Subcutaneous adipose tissue (tissue), 4 donors: ENCODE data around the gene LCOR. TPM values are rescaled to one million over a fixed set of nuclear protein-coding genes. Genes with fewer than 3 reads are reported as not detected.

Source experiments
- CTCF ChIP-seq: fragments of 450-650 bp; IDR thresholded peaks from one replicate; pipeline ENCODE4 v1.5.1; 2016; ENCODE audit warnings: low read depth, mild to moderate bottlenecking, control low read depth, antibody characterized with exemption, moderate library complexity
- total RNA-seq, 4 donors: library from RNA; depleted of rRNA; stranded (reverse); fragments of >200 nt; gene quantifications; one replicate each; pipeline ENCODE4 v1.1.0, GENCODE V29; 2016

Gene LCOR
- total RNA-seq, 4 donors from 2014 or later: 23.6 to 45.2 (median 32.9) TPM

- TF ChIP-seq CTCF: no peak
Measured at GRCh38 chr10:97016728-97017473, 184.8 kb downstream of the LCOR start.

- TF ChIP-seq CTCF: no peak
Measured at GRCh38 chr10:97017474-97017903, 185.4 kb downstream of the LCOR start.

GRCh38 chr10:97018251-97019212 is 186.4 kb downstream of the LCOR start:
- TF ChIP-seq CTCF: no peak

GRCh38 chr10:97019213-97019844 is 187.2 kb downstream of the LCOR start:
- no peak for TF ChIP-seq CTCF

- no peak for TF ChIP-seq CTCF
Measured at GRCh38 chr10:97020452-97021400, 188.6 kb downstream of the LCOR start.

- no peak for TF ChIP-seq CTCF
Measured at GRCh38 chr10:97022616-97023015, 190.5 kb downstream of the LCOR start.
